COLO829 (cell line): ENCODE measurements around the gene IFNL4.
"Not testable (repeated sequence)": the region's sequence is repeated elsewhere in the genome, so short reads cannot be mapped to it uniquely, and the experiment has no call there.

ENCODE experiments used
- DNase-seq: peaks from one replicate; pipeline ENCODE4 v3.0.0; 2012; ENCODE audit warnings: low spot score

The IFNL4 gene

GRCh38 chr19:39248806-39249205 is at the start of gene IFNL4:
Gene IFNL4 (minus strand): TSS chr19:39248856.
- no peak for DNase-seq

GRCh38 chr19:39297931-39298634 is 49.4 kb upstream of the IFNL4 start:
- no peak for DNase-seq

- no peak for DNase-seq
Measured at GRCh38 chr19:39296906-39297305, 48.2 kb upstream of the IFNL4 start.

- DNase-seq: no peak
Measured at GRCh38 chr19:39296055-39296645, 47.5 kb upstream of the IFNL4 start, which contains the start of gene IFNL1. Gene IFNL1 (plus strand): TSS chr19:39296407. CDS start chr19:39296422, 15 bp downstream.

GRCh38 chr19:39293394-39293793 is 44.7 kb upstream of the IFNL4 start:
- DNase-seq: no peak

GRCh38 chr19:39284032-39284431 is 35.4 kb upstream of the IFNL4 start:
- no peak for DNase-seq

- DNase-seq: no peak
Measured at GRCh38 chr19:39282021-39282420, 33.4 kb upstream of the IFNL4 start.

GRCh38 chr19:39277598-39277997 is 28.9 kb upstream of the IFNL4 start:
- DNase-seq: no peak

GRCh38 chr19:39276740-39277139 is 28.1 kb upstream of the IFNL4 start:
- no peak for DNase-seq

- DNase-seq: no peak
Measured at GRCh38 chr19:39275578-39275977, 26.9 kb upstream of the IFNL4 start.

- DNase-seq: not testable (repeated sequence)
Measured at GRCh38 chr19:39273859-39274258, 25.2 kb upstream of the IFNL4 start.

- no peak for DNase-seq
Measured at GRCh38 chr19:39270036-39270871, 21.6 kb upstream of the IFNL4 start.

- not testable (repeated sequence) for DNase-seq
Measured at GRCh38 chr19:39269369-39269768, 20.7 kb upstream of the IFNL4 start.

GRCh38 chr19:39268531-39269223 is 20.0 kb upstream of the IFNL4 start:
- DNase-seq: not testable (repeated sequence)

- DNase-seq: not testable (repeated sequence)
Measured at GRCh38 chr19:39268085-39268484, 19.4 kb upstream of the IFNL4 start, which contains the start of gene IFNL2. Gene IFNL2 (plus strand): TSS chr19:39268396. CDS start chr19:39268569, 173 bp downstream.

GRCh38 chr19:39265321-39265916 is 16.8 kb upstream of the IFNL4 start:
- DNase-seq: no peak

GRCh38 chr19:39264306-39265290 is 15.9 kb upstream of the IFNL4 start:
- DNase-seq: no peak

GRCh38 chr19:39263912-39264305 is 15.3 kb upstream of the IFNL4 start:
- no peak for DNase-seq

- DNase-seq: no peak
Measured at GRCh38 chr19:39262496-39262895, 13.8 kb upstream of the IFNL4 start.

- no peak for DNase-seq
Measured at GRCh38 chr19:39261704-39262103, 13.0 kb upstream of the IFNL4 start.
